Stomach (tissue), 4 donors: ENCODE data around the gene RPTOR.

Experiments
- CTCF ChIP-seq, 7 experiments: fragments of 450-650 bp in 4 of 7; fragments of 200-600 bp in 3 of 7; sonication (generic) in 3 of 7; IDR thresholded peaks; one replicate each; pipeline ENCODE4 v1.5.1; 2016 to 2019; ENCODE audit warnings: antibody characterized with exemption in 7 of 7, control low read depth in 2 of 7, mild to moderate bottlenecking in 1 of 7
- EP300 ChIP-seq: sonication (generic); formaldehyde crosslinking; IDR thresholded peaks from one replicate; pipeline ENCODE4 v1.6.1; 2017; ENCODE audit warnings: antibody characterized with exemption

- no peak for TF ChIP-seq CTCF (IDR thresholded peaks at IDR 0.05)
- no peak for TF ChIP-seq EP300
These were observed 283.3 kb downstream of the RPTOR start for GRCh38 chr17:80827646-80828643.
